HTR-8/SVneo (cell line): ENCODE data around the gene KIF15.

Experiments used
- DNase-seq: peaks from one replicate; pipeline ENCODE4 v3.0.0; 2011; ENCODE audit warnings: low spot score, mixed read lengths; ENCODE audit not compliant: insufficient read length
- FAIRE-seq: peaks from 2 replicates; lab custom pipeline; 2011; peaks lifted over from hg19 to GRCh38; lab: Jason Lieb, UNC

The KIF15 gene, protein sequence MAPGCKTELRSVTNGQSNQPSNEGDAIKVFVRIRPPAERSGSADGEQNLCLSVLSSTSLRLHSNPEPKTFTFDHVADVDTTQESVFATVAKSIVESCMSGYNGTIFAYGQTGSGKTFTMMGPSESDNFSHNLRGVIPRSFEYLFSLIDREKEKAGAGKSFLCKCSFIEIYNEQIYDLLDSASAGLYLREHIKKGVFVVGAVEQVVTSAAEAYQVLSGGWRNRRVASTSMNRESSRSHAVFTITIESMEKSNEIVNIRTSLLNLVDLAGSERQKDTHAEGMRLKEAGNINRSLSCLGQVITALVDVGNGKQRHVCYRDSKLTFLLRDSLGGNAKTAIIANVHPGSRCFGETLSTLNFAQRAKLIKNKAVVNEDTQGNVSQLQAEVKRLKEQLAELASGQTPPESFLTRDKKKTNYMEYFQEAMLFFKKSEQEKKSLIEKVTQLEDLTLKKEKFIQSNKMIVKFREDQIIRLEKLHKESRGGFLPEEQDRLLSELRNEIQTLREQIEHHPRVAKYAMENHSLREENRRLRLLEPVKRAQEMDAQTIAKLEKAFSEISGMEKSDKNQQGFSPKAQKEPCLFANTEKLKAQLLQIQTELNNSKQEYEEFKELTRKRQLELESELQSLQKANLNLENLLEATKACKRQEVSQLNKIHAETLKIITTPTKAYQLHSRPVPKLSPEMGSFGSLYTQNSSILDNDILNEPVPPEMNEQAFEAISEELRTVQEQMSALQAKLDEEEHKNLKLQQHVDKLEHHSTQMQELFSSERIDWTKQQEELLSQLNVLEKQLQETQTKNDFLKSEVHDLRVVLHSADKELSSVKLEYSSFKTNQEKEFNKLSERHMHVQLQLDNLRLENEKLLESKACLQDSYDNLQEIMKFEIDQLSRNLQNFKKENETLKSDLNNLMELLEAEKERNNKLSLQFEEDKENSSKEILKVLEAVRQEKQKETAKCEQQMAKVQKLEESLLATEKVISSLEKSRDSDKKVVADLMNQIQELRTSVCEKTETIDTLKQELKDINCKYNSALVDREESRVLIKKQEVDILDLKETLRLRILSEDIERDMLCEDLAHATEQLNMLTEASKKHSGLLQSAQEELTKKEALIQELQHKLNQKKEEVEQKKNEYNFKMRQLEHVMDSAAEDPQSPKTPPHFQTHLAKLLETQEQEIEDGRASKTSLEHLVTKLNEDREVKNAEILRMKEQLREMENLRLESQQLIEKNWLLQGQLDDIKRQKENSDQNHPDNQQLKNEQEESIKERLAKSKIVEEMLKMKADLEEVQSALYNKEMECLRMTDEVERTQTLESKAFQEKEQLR (N-terminal part only)

DNA sequence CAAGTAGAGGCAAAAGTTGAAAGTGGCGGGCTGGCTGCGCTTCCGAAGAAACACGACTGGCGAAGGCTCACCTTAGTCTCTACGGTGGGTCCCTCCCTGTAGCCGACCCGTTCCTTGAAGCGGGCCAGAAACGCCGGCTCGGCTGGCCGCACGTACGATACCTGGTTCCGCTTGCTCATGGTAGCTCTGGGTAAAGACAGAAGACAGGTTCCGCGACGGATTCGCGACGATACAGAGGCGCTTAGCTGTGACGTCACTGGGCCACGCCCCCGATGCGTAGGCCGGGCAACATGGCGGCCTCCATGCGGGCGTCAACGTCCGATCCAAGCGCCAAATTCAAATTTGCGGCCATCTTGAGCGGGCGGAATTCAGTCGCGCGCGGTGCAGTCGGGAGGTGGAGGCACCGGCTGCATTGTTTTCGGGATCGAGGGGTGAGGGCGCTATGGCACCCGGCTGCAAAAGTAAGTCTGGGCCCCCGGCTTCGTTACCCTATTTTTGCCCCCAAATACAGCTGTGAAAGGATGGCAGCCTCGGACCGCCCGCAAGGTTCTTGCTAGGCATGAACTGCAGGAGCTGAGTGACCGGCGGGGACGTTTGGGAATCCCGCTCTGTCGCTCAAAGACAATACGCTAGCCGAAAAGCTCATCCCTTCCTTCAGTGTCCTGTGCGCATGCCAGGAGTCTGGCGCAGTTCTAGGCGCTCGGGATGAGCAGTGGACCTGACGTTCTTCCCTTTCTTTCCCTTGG, at the start of gene KIF15, which contains the start of gene KIAA1143:
Gene KIF15, plus strand, starts transcription at position 371 of the 746 bp plus-strand sequence. Its CDS starts 72 bp downstream, at position 443.
Gene KIAA1143, minus strand, starts transcription at position 196 of the 746 bp plus-strand sequence. Its CDS starts 17 bp downstream, at position 179.
- FAIRE-seq, result peak; percentile 75
- peak; percentile 89 for DNase-seq

DNA sequence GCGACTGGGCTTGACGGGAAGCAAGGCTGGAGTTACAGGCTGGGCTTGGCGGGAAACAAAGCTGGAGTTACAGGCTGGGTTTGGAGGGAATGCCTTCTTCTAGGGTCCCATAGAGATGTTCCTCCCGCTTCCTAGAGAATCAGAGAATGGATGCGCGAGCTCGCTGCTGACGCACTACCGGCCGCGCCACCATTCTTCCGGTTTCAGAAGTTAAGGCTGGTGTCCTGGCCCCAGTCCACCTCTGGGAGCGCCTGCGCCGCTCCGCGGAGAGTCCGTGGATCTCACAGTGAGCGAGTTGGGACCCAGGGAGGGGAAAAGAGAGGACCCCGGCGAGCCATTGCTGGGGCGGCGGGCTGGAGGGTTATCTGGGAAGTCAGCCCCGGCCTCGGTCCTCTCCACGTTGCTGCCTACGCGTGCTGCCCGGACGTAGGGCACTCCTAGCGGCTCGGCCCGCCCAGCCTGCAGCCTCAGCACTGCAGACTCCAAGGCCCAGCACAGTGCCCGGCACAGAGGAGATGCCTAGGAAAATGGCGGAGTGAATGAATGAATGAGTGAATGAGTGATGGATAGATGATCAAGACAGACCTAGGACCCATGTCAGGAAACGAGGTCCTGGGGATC, 49.0 kb upstream of the KIF15 start, which contains the start of gene ZNF502:
Gene ZNF502, plus strand, starts transcription at position 206 of the 621 bp plus-strand sequence. CDS start 7,602 bp downstream, outside the sequence.
- FAIRE-seq (peak; percentile 42), DNase-seq (peak; percentile 82)

DNA sequence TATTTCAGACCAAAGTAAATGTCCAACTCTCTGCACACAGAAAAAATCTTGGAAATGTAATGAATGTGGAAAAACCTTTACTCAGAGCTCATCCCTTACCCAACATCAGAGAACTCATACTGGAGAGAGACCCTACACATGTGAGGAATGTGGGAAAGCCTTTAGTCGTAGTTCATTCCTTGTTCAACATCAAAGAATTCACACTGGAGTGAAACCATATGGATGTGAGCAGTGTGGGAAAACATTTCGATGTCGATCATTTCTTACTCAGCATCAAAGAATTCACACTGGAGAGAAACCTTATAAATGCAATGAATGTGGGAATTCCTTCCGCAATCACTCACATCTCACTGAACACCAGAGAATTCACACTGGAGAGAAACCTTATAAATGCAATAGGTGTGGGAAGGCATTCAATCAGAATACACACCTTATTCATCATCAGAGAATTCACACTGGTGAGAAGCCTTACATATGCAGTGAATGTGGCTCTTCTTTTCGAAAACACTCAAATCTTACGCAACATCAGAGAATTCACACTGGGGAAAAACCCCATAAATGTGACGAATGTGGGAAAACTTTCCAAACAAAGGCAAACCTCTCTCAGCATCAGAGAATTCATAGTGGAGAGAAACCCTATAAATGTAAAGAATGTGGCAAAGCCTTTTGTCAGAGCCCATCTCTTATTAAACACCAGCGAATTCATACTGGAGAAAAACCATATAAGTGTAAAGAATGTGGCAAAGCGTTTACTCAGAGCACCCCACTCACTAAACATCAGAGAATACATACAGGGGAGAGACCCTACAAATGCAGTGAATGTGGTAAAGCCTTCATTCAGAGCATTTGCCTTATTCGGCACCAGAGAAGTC, 40.1 kb upstream of the KIF15 start:
- FAIRE-seq (no peak), DNase-seq (no peak)

DNA sequence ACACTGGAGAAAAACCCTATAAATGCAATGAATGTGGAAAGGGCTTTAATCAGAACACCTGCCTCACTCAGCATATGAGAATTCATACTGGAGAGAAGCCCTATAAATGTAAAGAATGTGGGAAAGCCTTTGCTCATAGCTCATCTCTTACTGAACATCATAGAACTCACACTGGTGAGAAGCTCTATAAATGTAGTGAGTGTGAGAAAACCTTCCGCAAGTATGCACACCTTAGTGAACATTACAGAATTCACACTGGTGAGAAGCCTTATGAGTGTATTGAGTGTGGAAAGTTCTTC, 39.5 kb upstream of the KIF15 start:
- DNase-seq, result no peak

DNA sequence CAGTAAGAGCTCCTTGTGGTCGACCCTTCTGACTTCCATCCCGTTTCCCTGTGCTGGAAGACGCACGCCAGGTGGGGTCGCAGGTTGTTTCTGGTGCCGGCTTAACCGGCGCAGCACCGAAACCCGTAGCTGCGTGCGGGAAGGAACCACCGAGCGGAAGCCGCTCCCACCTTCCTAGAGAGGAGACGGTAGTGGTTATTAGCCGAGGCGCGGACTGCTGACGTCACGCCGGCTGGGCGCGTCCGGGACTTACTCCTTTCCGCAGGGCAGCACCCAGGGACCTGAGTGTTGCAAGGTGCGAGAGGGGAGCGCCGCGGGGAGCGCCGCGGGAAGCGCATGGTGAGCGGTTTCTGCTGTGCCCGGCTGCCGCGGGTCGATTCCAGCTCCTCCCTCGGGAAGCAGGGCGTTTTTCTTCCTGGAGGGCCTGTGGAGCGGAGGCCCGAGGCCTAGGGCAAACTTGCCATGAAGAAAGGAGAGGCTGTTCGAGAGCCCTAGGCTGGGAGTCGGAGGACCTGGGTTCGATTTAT, 32.1 kb upstream of the KIF15 start, which contains the start of gene ZNF501:
Gene ZNF501, plus strand, starts transcription at position 252 of the 527 bp plus-strand sequence. CDS start 4,787 bp downstream, outside the sequence.
- DNase-seq, result peak; percentile 89

More for the DNA sequence above, 39.5 kb upstream of the KIF15 start:
- no peak for FAIRE-seq

DNA sequence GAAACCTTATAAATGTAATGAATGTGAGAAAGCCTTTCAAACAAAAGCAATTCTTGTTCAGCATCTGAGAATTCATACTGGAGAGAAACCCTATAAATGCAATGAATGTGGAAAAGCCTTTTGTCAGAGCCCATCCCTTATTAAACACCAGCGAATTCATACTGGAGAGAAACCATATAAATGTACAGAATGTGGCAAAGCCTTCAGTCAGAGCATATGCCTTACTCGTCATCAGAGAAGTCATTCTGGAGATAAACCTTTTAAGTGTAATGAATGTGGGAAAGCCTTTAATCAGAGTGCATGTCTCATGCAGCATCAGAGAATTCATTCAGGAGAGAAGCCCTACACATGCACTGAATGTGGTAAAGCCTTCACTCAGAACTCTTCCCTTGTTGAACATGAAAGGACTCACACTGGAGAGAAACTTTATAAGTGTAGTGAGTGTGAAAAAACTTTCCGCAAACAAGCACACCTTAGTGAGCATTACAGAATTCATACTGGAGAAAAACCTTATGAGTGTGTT, 26.9 kb upstream of the KIF15 start:
- no peak for FAIRE-seq
- no peak for DNase-seq

More for the DNA sequence above, 32.1 kb upstream of the KIF15 start, which contains the start of gene ZNF501:
- FAIRE-seq, result peak; percentile 20

DNA sequence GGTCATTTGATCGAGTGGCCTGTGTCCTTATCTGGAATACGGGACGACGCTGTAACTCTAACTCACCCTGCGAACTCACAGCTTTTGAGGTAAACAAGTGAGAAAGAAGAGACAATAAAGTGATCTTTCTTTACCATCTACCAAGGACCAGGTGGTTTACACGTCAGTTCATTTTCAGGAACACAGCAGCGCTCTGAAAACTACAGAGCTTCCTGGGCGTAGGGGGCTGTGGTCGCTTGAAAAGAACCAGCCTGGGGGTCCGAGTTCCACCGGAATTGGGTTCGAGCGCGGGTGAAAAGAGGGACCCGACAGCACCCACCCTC, 532 bp upstream of the KIF15 start:
- DNase-seq (no peak), FAIRE-seq (no peak)

DNA sequence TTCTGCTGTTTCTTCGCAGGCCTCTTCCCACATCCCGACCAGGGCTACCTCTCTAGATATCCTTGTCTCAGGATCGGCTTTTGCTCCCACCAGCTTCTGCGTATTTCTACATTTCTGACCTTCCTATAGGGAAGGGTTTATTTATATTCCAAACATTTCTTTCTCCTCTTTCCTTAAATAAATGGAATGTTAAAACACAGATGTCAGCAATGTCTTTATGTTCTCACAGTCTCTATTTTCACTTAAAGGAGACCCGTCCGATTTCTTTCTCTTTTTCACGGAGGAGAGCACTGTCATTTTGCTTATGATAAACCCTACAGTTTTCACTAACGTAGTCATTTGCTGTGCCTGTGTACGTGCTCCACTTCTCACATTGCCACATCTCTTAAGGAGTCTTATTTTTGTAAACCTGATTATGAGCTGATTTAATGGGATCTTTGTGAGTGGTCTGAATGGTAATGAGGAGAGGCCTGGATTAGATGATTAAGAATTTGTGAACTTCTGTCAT, 630 bp downstream of the KIF15 start:
- FAIRE-seq, result no peak

DNA sequence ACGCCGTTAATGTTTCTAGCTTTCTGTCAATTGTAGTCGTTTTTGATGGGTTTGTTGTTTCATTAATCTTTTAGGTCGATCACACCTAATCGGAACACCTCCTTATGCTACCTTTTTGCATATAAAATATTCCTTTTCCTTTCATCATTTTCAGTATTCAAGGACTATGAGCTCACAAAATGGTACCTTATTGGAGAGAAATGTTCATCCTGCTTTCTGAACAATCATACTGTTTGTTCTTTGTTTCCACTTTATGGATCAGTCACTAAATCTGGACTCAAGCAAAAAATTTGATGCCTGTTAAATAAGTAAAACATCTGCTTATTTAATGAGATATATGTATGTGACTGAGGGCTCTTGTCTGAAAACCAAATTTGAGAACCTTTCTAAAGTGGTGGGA, 1.1 kb downstream of the KIF15 start:
- FAIRE-seq, result no peak
- DNase-seq, result no peak

More for the DNA sequence above, 630 bp downstream of the KIF15 start:
- no peak for DNase-seq

DNA sequence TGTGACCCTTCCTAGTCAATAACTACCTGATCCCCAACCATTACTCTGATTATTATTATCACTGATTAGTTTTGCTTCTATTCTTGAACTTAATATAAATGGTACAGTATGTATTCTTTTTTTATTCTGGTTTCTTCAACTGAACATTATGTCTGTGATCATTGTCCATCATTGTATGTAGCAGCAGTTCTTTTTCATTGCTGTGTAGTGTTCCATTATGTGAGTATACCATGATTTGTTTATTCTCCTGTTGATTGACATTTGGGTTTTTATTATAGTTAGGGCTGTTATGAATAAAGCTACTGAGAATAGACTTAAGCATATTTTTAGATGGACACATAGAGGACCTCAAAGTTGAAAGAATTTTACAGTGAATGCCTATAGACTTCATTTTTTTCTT, 2.7 kb downstream of the KIF15 start:
- no peak for DNase-seq
- FAIRE-seq, result no peak

DNA sequence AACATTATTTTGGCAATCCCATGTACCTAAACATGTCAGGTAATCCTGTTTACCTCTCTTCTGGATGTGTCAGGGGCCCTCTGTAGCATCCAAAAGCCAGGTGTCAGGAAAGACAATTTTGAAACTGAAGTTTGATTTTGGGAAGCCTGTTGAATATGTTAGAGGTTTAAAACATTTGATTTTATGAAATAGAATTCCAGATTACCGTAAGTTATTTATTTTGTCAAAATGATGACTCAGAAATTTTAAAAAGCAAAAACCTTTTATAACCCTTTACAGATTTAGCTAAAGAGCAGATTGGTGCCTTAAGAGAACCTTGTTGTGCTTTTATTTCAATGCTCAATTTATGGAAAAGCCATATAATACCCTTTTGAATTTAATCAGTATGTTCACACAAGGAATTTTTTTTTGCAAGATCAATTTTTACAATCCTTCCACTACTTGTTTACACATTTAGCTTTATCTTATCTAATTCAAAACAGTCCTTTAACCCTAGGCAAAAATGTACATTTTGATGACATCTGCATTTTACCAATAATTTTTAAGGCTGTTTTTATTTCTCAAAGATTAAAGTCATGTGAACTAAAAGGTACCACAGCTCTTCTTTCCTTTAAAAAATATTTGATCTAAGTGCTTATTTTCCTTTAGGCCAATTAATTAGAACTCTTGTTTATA, 10.0 kb downstream of the KIF15 start:
- DNase-seq (no peak), FAIRE-seq (no peak)

DNA sequence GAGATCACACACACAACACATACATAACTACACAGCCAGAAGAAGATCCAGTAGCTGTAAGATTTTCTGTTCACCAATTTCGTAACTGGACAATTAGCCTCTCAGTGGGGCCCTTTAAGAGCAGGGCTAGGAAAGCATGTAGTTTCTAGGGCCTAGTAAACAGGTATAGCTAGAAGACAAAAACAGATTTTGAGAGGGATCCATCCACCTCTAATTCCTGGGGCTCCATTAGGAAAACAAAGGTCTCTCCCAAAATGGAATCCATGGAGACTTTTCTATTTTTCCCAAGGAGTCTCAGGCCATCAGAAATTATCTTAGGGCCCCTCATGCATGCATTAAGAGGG, 10.5 kb downstream of the KIF15 start:
- no peak for DNase-seq
- FAIRE-seq, result no peak

DNA sequence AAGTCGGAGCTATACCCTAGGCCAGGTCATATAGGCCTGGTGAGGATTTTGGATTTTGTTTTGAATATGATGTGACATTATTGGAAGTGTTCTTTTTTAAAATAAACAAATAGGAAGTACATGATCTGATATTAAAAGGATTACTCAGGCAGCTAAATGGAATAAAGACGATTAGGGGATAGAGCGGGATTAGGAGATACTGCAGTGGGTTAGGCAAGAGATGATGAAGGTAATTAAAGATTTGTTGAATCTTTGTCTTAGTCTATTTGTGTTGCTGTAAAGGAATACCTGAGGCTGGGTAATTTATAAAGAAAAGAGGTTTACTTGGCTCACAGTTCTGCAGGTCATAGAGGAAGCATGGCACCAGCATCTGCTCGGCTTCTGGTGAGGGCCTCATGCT, 21.3 kb downstream of the KIF15 start:
- no peak for FAIRE-seq
- DNase-seq, result no peak

DNA sequence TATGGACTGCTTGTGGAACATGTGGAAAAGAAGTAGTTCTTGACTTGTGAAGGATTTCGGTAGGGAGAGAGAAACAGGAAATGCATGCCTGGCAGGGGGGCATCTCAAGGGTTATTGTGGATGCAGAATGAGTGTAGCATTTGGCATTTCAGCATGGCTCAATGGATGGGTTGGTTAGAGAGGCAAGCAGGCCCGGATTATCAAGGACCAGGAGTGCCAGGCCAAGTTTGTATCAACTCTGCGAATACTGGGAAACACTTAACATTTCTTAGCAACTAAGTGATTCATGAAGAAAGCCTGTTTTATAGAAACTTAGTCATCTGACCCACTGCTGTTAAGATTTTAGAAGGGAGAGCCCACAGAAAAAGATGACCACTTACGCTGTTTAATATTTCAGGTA, 33.6 kb downstream of the KIF15 start:
- FAIRE-seq, result no peak
- DNase-seq, result no peak

DNA sequence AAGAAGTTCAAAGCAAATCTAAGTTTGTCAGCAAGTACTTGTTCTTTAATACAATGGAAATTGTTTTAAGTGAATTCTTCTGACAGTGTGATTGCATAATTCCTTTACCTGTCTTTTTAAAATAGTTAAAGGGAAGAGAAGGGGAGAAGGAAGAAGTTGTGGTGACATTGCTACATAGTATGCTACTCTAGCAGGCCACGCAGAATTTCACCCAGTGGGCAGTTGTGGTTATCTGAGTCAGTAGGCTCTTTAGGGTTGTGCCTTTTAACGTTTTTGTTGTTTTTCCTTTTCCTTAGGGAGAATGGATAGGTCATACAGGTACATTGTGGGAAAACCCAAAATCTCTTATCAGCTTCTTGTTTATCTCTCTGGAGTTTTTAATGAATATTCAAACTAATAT, 40.4 kb downstream of the KIF15 start:
- FAIRE-seq, result no peak

DNA sequence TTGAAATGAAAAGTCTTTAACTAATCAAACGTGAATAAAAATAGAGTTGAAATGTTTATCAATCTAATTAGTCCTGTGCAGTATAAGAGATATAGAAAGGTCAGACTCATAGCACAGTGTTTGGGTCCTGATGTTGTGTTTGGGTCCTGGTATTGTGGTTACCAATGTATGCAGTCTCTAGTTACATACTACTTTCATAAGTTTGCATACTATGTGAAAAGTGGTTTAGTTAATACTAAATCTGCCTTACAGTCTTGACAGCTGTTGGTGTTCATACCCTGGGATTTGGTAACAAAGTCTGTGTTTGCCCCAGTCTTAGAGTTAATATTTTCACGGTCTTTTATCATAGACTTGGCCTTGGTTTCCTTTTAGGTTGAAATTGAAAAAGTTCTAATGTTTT, 41.7 kb downstream of the KIF15 start:
- FAIRE-seq (no peak), DNase-seq (no peak)

More for the DNA sequence above, 40.4 kb downstream of the KIF15 start:
- no peak for DNase-seq

DNA sequence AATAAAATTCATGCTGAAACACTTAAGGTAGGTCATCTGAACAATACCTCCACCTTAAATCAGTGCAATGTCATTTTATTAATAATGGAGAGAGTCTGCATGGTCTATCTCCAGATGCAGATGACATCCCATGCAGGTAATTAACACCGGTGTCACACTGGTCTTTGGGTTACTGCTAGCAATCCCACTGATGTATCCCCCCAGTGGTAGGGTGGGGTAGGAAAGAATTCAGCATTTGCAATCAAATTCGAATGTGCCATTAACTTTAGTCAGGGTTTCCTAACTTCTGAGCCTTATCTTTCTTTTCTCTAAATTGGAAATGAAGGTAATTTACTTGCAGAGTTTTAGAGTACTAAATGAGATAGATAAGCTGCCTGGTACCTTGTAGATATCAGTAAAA, 44.4 kb downstream of the KIF15 start:
- FAIRE-seq, result no peak
- DNase-seq, result no peak
